Nephron progenitor cell (in vitro differentiated cells): Measurements from ENCODE around the gene ADRA2B.

Experiments
- DNase-seq: peaks from one replicate; pipeline ENCODE4 v3.0.0; 2021
- H3K27ac Mint-ChIP-seq: 2 replicates; pipeline ENCODE4 v1.8.0; 2021; ENCODE audit warnings: mild to moderate bottlenecking, moderate library complexity, mixed read lengths
- H3K27me3 Mint-ChIP-seq: 2 replicates; pipeline ENCODE4 v1.8.0; 2021; ENCODE audit warnings: mild to moderate bottlenecking, low read depth, mixed read lengths; ENCODE audit not compliant: poor library complexity
- H3K36me3 Mint-ChIP-seq: 2 replicates; pipeline ENCODE4 v1.8.0; 2021; ENCODE audit warnings: low read depth, mixed read lengths
- H3K4me1 Mint-ChIP-seq: 2 replicates; pipeline ENCODE4 v1.8.0; 2021; ENCODE audit warnings: mixed read lengths
- H3K4me3 Mint-ChIP-seq: 2 replicates; pipeline ENCODE4 v1.8.0; 2021; ENCODE audit warnings: mild to moderate bottlenecking, moderate library complexity, mixed read lengths
- H3K9me3 Mint-ChIP-seq: 2 replicates; pipeline ENCODE4 v1.8.0; 2021; ENCODE audit warnings: mild to moderate bottlenecking, moderate library complexity, mixed read lengths
- TF ChIP-seq, protein P1 (sequence below): fragments of 200-600 bp; sonication (generic); IDR thresholded peaks from 2 replicates; pipeline ENCODE4 v1.5.0; 2021; ENCODE audit warnings: antibody characterized with exemption

Gene ADRA2B

DNA sequence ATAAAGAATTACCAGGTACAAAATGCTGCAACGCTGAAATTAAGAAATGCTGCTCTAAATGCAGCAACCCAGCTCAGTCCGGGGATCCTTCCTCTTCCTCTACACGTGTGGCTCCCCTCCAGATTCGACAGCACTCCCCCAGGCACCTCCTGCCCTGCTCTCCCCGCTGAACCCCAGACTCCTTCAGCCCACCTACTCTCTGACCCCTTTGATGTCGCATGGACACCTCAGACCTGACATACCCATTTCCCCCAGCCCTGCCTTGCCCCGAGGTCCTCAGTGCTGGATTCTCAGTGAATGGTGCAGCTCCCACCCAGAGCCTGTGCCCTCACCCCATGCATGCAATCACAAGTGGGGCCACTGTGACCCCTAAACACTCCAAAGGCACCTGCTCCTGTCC lies 4.6 kb upstream of the ADRA2B start:
- H3K36me3 Mint-ChIP-seq, result no peaks in the 10 kb centered on the region
- no peak overlapping the region for H3K4me3 Mint-ChIP-seq
- no peak for DNase-seq
- no peak overlapping the region for H3K27ac Mint-ChIP-seq
- peaks cover 66% of the 10 kb centered on the region for H3K27me3 Mint-ChIP-seq
- peaks cover 19% of the 10 kb centered on the region for H3K4me1 Mint-ChIP-seq
- H3K9me3 Mint-ChIP-seq, result no peaks in the 10 kb centered on the region
- TF ChIP-seq, protein P1, sequence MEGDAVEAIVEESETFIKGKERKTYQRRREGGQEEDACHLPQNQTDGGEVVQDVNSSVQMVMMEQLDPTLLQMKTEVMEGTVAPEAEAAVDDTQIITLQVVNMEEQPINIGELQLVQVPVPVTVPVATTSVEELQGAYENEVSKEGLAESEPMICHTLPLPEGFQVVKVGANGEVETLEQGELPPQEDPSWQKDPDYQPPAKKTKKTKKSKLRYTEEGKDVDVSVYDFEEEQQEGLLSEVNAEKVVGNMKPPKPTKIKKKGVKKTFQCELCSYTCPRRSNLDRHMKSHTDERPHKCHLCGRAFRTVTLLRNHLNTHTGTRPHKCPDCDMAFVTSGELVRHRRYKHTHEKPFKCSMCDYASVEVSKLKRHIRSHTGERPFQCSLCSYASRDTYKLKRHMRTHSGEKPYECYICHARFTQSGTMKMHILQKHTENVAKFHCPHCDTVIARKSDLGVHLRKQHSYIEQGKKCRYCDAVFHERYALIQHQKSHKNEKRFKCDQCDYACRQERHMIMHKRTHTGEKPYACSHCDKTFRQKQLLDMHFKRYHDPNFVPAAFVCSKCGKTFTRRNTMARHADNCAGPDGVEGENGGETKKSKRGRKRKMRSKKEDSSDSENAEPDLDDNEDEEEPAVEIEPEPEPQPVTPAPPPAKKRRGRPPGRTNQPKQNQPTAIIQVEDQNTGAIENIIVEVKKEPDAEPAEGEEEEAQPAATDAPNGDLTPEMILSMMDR, result no peak

- H3K27ac Mint-ChIP-seq, result no peak overlapping the region
- H3K4me3 Mint-ChIP-seq, result no peak overlapping the region
- peaks cover 7% of the 10 kb centered on the region for H3K9me3 Mint-ChIP-seq
- H3K36me3 Mint-ChIP-seq, result peaks cover 5% of the 10 kb centered on the region
- DNase-seq, result no peak
- peaks cover 67% of the 10 kb centered on the region for H3K27me3 Mint-ChIP-seq
- TF ChIP-seq, protein P1, result no peak
- peaks cover 26% of the 10 kb centered on the region for H3K4me1 Mint-ChIP-seq
Observed at GRCh38 chr2:96120091-96120720, 3.8 kb upstream of the ADRA2B start.

DNA sequence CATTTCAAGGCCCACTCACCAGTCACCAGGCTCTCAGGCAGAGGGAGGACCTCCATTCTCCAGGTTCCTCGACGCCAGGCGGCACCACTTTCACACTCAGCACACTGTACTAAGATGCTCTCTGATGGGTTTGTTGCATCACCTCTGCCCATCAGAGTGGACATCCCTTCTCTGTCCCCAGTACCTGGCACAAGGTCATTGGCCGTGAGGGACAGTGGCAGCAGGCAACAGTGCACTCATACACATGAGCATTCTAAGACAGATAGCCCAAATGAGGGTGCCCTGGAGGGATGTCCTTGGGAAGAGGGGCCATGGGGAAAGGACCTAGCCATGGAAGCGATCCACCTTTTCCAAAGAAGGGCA lies 3.0 kb upstream of the ADRA2B start:
- TF ChIP-seq, protein P1, result no peak
- Mint-ChIP-seq H3K27ac (no peak overlapping the region), H3K27me3 (peaks cover 68% of the 10 kb centered on the region), H3K4me3 (no peak overlapping the region), H3K9me3 (peaks cover 10% of the 10 kb centered on the region), H3K4me1 (peaks cover 26% of the 10 kb centered on the region), H3K36me3 (peaks cover 6% of the 10 kb centered on the region)
- DNase-seq, result no peak

- Mint-ChIP-seq H3K4me1 (peaks cover 26% of the 10 kb centered on the region), H3K27me3 (peaks cover 74% of the 10 kb centered on the region), H3K36me3 (peaks cover 6% of the 10 kb centered on the region), H3K9me3 (peaks cover 10% of the 10 kb centered on the region), H3K27ac (no peak overlapping the region), H3K4me3 (no peak overlapping the region)
- DNase-seq, result no peak
- TF ChIP-seq, protein P1, result no peak
Observed at GRCh38 chr2:96118698-96119388, 2.5 kb upstream of the ADRA2B start.

GRCh38 chr2:96117701-96118588 lies 1.6 kb upstream of the ADRA2B start:
- H3K27me3 Mint-ChIP-seq, result peaks cover 83% of the 10 kb centered on the region
- peaks cover 10% of the 10 kb centered on the region for H3K9me3 Mint-ChIP-seq
- H3K36me3 Mint-ChIP-seq, result peaks cover 6% of the 10 kb centered on the region
- TF ChIP-seq, protein P1, result no peak
- no peak for DNase-seq
- H3K4me3 Mint-ChIP-seq, result peak overlapping the region; percentile 77
- H3K4me1 Mint-ChIP-seq, result peaks cover 26% of the 10 kb centered on the region
- no peak overlapping the region for H3K27ac Mint-ChIP-seq
